GM23248 (cell line): Measurements from ENCODE around the gene GAPVD1.
"Not testable (repeated sequence)": the region's sequence is repeated elsewhere in the genome, so short reads cannot be mapped to it uniquely, and the experiment has no call there.

Experiments
- EZH2 ChIP-seq: fragments of 200-600 bp; sonication (generic); IDR thresholded peaks from 2 replicates; pipeline ENCODE4 v1.6.1; 2018; ENCODE audit warnings: antibody characterized with exemption, mild to moderate bottlenecking; ENCODE audit not compliant: insufficient read depth, poor library complexity, severe bottlenecking
- EZH2phosphoT487 ChIP-seq: fragments of 200-600 bp; sonication (generic); IDR thresholded peaks from 2 replicates; pipeline ENCODE4 v1.6.1; 2018; ENCODE audit warnings: antibody characterized with exemption, moderate library complexity, mild to moderate bottlenecking, low read depth; ENCODE audit not compliant: insufficient read depth

GRCh38 chr9:125264068-125264467, 2.4 kb downstream of the GAPVD1 start:
- TF ChIP-seq EZH2, EZH2phosphoT487: not testable (repeated sequence)
